Measurements from ENCODE around the gene GRID2.
"Not testable (repeated sequence)": the region's sequence is repeated elsewhere in the genome, so short reads cannot be mapped to it uniquely, and the experiment has no call there.

Gene GRID2

DNA sequence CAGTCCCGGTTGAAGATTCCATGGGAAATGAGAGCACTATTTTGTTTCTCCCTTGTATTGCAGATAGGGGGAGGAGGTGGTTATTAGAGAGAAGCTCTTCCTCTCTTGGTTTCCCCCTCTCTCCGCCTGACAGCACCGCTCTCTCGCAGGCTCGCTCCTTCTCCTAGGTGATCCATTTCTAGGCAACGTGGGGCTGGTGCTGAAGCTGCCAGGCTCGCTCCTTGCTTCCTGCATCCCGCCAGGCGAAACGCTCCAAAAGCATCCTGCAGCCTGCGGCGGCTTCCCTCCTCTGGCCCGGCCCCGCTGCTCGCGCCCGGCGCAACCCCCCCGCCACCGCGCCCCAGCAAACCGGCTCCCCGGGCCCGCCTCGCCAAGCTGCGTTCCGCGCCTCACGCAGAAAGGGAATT is at the start of gene GRID2:
TSS of gene GRID2 (plus strand) at position 346 of the 407 bp plus-strand sequence.
- DNase-seq: no peak

DNA sequence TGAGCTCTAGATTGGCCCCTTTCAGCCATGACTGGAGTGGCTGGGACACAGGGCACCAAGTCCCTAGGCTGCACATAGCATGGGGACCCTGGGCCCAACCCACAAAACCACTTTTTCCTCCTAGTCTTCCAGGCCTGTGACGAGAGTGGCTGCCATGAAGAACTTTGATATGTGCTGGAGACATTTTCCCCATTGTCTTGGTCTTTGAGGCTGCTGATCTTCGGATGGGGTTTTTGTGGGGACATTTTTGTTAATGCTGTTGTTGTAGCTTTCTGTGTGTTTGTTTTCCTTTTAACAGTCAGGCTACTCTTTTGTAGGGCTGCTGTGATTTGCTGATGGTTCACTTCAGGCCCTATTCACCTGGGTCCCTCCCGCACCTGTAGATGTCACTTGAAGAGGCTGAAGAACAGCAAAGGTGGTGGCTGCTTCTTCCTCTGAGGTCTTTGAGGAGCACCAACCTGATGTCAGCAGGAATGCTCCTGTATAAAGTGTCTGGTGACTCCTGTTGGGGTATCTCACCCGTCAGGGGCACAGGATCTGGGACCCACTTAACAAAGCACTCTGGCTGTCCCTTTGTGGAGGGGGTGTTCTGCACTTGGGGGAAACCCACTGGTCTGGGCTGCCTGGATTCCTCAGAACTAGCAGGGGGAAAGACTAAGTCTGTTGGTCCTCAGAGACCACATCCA is 49.6 kb upstream of the GRID2 start:
- no peak for DNase-seq

DNA sequence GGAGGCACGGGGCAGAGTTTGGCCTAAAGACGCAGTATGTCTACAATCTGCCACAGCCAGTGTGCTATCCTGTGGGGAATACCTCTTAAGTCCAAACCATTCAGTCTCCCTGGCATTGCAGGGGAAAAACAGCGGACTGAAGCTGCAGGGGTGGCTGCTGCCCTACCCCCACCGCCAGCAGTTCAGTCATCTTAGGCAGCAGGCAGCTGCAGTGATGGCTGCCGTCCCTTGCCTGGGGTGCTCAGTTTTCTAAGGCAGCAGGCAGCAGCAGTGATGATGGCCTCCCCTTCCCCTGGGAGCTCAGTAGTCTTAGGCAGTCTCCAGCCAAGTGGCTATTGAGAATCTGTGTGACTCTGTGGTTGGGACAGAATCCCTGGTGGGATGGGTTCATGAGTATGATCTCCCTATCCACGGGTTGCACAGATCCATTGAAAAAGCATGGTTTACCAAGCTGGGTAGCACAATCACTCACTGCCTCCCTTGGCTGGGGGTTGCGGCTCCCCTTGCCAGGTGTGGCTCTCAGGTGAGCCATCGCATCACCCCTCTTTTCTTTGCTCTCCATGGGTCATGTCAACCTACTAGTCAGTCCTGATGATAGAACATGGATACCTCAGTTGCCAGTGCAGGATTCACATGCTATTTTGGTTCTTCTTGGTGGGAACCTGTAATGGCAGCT is 48.9 kb upstream of the GRID2 start:
- DNase-seq: no peak

DNA sequence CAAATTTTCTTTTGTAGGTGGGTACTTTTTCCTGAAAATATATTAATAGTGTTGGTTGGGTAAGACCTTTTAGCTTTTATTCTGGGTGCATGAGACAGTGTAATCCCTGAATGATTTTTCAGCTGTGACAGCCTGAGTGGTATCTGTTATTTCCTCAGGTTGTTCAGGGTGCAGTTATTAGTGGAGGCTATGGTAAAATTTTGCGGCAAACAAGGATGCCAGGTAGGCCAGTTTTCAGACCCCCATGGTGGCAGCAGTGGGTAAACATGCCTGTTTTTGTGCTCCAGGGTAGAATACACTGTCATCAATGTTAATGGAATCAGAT is 47.9 kb upstream of the GRID2 start:
- no peak for DNase-seq

DNA sequence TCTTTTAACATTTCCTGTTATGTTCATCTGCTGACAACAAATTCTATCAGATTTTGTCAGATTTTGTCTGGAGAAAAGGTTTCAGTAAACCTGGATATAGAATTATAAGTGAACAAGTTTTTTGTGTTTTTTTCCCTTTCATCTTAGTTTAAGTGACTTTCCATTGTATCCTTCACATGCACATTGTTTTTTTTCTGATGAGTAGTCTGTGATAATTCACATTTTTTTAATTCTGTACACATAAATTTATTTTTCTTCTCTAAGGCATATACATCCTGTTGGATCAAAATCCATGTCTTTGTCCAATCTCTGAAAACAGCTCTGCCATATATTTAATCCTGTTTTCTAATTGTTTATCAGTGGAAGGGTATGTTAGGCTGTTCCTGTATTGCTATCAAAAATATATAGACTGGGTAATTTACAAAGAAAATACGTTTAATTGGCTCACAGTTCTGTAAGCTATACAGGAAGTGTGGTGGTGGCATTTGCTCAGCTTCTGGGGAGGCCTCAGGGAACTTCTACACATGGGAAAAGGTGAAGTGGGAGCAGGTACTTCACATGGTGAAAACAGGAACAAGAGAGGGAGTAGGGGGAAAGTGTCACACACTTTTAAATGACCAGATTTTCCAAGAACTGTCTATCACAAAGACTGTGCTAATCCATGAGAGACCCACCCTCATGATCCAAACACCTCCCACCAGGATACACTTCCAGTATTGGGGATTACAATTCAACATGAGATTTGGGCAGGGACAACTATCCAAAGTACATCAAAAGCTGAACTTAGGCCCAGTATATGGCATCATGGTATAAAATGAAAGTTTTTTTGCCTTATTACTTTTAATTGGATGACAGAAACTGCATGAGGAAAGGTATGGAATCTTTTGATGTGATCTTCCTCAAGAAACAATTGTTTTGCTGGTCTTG is 45.6 kb upstream of the GRID2 start:
- no peak for DNase-seq

DNA sequence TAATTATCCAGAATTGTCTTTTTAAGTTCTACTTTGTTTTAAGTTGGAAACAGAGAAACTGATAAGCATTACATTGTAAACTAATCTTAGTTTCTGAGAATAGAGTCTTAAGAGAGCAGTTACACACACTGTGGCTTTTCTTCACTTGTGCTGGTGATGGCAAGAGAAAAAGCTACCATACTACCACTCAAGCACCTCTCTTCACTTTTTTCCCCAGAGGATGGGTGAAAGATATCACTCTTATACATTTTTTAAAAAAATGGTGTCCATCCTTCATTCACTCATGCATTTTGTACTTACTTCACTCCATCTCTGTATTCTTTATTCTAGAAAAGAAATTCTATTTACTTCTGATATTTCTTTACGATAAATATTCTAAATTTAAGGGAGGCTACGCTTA is 42.5 kb upstream of the GRID2 start:
- DNase-seq: no peak

DNA sequence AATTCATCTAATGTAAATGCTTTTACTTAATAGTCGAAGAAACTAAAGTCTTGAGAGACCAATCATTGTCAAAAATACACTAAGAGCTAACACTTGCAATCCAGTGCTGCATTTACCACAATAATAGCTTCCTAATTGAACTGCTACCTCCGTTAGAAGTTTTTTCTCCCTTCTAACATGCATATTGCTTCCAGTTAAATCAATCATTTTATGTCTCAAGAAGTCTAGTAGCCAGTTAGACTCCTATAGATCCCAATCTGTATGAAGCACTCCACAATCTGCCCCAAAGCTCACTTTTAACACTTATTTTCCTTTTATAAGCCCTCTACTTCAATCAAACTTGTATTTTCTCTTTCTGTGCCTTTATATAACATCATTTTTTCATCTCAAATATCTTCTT is 41.4 kb upstream of the GRID2 start:
- DNase-seq: no peak

DNA sequence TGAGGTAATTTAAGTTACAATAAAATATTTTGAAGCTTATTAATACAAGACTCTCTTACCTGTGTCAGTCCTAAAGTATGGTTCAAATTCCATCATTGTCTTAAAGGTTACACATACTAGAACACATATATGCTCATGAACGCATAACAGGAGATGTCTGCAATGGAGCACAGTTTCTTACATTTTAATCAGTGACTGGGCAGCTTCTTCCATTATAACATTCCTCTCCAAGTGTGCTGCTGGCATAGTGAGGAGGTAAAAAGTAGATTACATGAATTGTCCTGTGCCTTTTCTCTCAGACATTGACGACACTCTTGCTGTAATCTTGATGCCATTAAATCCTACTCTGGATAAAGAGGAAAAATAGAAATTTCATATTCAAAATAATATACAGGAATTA is 40.8 kb upstream of the GRID2 start:
- no peak for DNase-seq

DNA sequence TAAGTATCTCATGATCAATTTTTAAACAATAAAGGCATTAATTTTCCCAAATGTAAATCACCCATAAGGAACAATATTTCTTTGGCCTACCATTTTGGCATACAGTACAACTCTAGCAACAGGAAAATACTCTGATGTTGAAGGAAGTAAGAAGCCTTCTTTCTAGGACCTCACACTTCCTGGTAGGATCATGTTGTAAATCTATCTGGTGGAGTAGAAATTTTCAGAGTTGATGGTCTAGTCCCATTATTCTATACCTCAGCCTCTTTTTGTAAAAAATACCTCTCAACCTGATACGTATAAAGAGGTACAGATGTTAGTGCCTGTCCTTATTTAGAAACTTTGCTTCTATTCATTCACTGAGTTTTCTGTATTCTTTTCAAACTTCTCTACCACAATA is 40.2 kb upstream of the GRID2 start:
- no peak for DNase-seq

DNA sequence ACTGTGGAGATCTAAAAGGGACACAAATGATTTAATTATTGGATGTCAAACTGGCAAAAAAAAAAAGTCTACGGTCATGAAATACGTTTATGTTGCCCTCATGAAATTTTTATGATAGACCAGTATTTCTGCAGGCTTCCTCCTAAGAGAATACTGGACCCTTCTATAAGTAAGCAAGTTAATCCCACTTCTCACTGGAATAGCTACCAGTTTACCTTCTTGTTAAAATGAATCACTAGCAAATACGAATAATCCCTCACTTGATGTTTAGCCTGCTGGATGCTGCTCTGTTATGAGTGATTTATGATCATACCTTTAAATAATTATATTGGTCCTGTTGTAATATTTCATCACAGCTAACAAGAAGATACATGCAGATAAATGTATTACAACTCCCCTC is 39.6 kb upstream of the GRID2 start:
- DNase-seq: no peak

DNA sequence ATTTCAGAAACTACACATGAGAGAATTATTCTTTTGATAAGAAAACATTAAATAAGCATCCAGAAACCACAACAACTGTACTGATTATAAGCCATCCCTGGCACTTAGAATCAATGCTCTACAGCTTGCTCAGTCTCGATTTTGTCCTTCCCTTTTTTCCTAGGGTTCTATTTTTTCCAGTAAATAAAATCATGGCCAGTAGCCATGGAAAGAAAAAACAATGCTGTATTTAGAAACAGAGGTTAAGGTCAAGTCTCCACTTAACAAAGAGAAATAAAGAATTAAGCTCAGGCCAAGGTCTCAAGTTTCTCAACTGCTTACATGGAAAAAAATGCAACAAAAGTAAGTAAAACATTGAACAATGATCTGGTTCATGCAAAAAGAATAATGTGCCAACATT is 38.7 kb upstream of the GRID2 start:
- no peak for DNase-seq

DNA sequence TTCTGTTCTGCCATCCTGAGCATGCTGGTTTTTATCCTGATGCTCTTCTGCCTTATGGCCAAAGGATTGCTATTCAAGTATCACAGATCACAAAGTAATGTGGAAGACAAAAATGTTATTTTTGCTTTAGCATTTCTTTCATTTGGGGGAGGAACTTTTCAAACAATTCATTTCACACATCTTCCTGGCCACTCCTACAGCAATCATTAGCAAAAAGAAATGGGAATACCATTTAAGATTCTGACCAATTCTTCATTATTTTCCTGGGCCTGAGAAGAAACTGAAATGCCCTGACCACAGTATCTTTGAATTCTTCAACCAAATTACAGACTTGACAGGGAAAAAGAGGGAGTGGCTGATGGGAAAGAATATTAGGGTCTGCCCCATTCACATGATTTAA is 38.0 kb upstream of the GRID2 start:
- DNase-seq: no peak

DNA sequence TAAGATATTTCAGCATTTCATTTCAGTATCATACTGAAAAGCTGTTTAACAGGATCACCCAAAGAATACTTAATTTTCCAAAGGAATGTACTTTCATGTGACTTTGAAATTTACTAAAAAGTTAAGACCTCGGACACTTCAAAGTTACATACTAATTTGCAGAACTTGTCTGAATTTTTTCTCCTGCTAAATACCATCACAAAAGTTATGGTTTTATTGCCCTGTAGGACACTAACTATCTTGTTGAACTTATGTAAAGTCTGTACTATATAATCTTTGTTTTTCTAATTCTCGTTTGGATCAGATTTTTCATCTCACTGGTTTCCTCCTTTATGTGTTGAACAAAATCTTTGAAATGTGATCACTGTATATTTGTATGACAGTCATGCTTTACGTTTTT is 37.2 kb upstream of the GRID2 start:
- no peak for DNase-seq

DNA sequence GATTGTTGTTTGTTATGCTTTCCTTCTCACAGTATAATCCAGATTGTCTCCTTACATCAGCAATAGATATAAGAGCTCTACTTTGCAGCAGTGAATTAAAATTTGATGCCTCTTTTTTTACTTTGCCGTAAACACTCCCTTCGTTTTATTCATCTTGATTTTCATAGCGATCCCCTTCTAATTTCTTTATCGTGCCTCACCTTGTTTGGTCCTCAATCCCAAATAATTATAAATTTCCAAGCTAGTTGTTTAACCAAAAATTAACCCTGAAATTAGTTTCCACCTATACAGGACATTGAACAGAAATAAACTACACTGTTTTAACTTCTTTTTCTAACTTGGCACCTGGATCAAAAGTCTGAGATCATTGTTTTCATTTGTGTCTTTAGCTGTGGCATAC is 35.1 kb upstream of the GRID2 start:
- no peak for DNase-seq

DNA sequence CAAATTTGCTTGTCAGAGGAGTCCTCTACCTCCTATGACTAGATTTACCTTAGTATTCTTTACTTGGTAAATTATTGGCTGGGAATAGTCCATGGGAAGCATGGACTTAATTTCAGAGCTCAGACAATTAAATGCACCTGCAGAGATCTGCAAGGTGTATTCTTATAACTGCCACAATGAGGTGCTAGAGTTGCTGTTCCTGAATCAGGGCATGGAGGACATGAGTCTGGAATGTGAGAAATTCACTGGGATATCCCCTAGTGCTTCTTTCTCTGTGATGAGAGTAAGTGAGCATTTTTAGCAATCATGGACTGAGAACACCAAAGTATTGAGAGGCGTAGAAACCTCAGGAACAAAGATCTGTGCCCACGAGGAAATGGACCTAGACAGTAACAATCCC is 32.9 kb upstream of the GRID2 start:
- no peak for DNase-seq

DNA sequence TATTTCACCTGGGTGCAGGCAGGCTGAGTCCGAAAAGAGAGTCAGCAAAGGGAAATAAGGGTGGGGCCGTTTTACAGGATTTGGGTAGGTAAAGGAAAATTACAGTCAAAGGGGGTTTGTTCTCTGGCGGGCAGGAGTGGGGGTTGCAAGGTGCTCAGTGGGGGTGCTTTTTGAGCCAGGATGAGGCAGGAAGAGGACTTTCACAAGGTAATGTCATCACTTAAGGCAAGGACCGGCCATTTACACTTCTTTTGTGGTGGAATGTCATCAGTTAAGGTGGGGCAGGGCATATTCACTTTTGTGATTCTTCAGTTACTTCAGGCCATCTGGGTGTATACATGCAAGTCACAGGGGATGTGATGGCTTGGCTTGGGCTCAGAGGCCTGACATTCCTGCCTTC is 32.2 kb upstream of the GRID2 start:
- not testable (repeated sequence) for DNase-seq

DNA sequence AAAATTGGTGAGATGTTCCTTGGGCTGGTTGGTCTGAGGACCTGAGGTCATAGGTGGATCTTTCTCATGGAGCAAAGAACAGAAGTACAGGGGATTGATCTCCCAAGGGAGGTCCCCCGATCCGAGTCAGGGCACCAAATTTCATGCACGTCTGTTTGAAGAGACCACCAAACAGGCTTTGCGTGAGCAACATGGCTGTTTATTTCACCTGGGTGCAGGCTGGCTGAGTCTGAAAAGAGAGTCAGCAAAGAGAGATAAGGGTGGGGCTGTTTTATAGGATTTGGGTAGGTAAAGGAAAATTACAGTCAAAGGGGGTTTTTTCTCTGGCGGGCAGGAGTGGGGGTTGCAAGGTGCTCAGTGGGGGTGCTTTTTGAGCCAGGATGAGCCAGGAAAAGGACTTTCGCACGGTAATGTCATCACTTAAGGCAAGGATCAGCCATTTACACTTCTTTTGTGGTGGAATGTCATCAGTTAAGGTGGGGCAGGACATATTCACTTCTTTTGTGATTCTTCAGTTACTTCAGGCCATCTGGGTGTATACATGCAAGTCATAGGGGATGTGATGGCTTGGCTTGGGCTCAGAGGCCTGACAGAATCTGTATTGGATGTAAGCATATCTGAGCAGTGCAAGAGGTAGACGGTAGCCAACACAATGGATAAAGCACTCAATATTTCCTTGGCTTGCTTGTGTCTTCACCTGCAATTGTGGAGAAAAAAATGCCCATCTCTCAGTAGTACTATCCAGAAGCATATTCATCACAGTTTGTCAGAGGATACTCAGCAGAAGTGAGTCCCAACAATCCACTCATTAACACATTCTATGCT is 26.5 kb upstream of the GRID2 start:
- not testable (repeated sequence) for DNase-seq

DNA sequence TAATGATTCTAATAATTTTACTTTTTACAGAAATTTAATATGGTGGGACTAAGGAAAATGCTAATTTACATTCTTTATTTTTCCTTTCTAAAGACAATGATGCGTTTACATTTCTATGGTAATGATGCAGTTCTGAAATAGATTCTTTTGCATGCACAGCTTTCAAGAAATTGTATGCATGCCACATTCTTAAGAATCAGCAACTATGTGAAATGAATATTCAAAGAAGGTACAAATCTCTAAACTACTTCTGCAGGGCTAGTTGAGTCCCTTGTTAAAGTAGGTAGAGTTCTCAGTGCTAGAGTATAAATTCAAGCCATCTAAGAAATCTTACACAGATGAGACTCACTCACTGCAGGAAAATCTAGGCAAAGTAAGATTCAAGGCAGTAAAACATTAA is 24.5 kb upstream of the GRID2 start:
- no peak for DNase-seq

DNA sequence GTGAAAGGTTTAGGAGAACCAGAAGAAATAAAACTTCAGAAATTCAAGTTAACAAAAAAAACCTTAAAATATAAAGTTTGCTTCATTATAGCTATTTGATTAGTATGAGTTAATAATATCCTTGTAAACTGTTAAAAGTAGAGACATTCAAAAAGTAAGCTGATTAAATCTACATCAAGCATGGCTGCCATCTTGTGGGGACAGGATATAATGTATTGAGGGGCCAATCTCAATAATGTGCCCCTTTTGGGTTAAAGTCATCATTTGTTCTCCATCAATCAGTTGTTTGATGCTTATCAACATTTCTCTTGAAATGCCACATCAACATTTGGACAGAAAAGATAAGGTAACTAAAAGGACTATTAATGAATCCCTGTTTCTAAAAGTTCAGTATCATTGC is 4.6 kb upstream of the GRID2 start:
- DNase-seq: no peak

DNA sequence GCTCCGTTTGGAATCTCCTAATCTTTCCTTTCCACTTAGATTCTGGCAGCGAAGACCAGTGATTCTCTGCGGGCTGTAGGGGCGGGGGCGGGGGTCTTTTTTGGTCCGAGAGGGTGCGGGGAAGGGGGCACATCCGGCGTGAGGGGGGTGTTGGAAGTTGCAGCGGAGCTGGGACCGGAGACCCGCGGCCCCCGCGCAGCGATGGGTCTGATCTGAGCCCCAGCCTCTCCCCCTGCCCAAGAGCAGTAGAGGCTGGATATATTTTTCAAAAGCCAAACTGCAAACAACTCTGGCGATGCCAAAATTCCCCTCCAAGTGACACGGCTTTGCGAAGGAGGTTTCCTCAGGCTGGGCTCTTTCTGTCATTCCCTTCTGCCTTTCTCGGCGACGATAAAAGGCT is 355 bp downstream of the GRID2 start:
- no peak for DNase-seq

DNA sequence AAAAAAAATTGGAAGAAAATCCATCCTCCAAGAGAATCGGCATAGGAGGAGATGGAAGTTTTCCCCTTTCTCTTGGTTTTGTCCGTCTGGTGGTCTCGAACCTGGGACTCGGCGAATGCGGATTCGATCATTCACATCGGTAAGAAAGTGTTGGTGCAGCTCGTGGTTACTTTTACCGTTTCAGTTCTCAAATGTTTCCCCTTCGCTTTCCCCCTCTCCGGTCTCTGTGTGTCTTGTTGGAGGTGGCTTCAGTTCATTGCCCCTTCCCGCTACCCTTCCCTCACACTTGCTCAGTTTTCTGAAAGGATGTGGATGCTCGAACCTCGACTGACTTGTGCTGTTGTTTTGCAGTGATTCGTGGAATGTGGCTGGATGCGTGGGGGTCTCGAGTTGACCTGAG is 840 bp downstream of the GRID2 start:
- DNase-seq: no peak

DNA sequence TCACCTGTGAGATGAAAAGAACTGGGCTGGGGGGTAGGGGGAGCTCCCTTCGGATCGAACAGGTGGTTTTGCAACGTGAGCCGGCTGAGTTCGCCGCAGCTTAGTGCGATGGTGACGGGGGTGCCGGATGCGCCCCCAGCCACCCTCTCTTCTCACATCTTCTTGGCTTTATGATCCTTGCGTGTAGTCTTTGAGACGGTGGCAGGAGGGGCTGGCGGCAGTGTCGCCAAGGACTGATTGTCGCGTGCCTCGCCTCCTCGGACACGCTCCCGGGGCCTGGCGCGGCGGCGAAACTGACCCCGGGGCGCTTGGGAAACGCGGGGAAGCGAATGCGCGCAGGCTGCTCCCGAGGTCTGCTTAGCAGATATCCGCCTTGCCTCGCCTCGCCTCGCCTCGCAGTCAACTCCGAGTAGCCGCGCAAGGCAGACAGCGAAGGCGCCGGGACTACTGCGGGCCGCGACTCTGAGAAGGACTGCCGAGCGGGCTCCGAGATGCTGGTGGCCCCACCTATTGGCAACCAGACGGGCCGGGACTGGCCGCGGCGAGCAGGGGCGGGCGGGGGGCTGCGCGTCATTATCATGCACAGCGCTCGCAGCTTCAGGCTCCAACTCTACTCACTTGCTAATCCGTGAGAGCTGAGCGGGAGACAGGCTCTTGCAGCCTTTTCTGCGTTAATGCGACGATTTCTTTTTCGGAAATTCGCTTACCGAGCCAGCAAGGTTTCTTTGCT is 1.5 kb downstream of the GRID2 start:
- no peak for DNase-seq
